HEK293 (cell line): Measurements from ENCODE around the gene ASCL3.

Experiments
- BCL11B ChIP-seq: fragments of 450-650 bp; formaldehyde crosslinking; IDR thresholded peaks from 2 replicates; pipeline ENCODE4 v1.5.1; 2016; ENCODE audit warnings: low read depth, missing biosample characterization, missing genetic modification characterization
- GLI2 ChIP-seq: fragments of 450-650 bp; formaldehyde crosslinking; IDR thresholded peaks from 2 replicates; pipeline ENCODE4; 2017; ENCODE audit warnings: missing biosample characterization, missing genetic modification characterization, low read depth, borderline replicate concordance
- HOXC10 ChIP-seq: sonication (generic); formaldehyde crosslinking; IDR thresholded peaks from 2 replicates; pipeline ENCODE4 v1.8.1; 2023; ENCODE audit warnings: mild to moderate bottlenecking, missing genetic modification reagents
- KLF1 ChIP-seq: fragments of 450-650 bp; formaldehyde crosslinking; IDR thresholded peaks from 2 replicates; pipeline ENCODE4 v1.5.1; 2016; ENCODE audit warnings: missing biosample characterization, missing genetic modification characterization
- KLF7 ChIP-seq: fragments of 450-650 bp; formaldehyde crosslinking; IDR thresholded peaks from 2 replicates; pipeline ENCODE4 v1.5.1; 2016; ENCODE audit warnings: missing biosample characterization, missing genetic modification characterization, borderline replicate concordance
- PATZ1 ChIP-seq: fragments of 450-650 bp; formaldehyde crosslinking; IDR thresholded peaks from 2 replicates; pipeline ENCODE4 v1.5.1; 2016; ENCODE audit warnings: missing biosample characterization, missing genetic modification characterization
- SP2 ChIP-seq: fragments of 450-650 bp; formaldehyde crosslinking; IDR thresholded peaks from 2 replicates; pipeline ENCODE4 v1.5.1; 2016; ENCODE audit warnings: missing biosample characterization, missing genetic modification characterization
- SP7 ChIP-seq: fragments of 450-650 bp; formaldehyde crosslinking; IDR thresholded peaks from 2 replicates; pipeline ENCODE4 v1.5.1; 2016; ENCODE audit warnings: missing biosample characterization, missing genetic modification characterization
- ZBTB20 ChIP-seq: fragments of 450-650 bp; formaldehyde crosslinking; IDR thresholded peaks from 2 replicates; pipeline ENCODE4 v1.5.1; 2016; ENCODE audit warnings: missing biosample characterization, missing genetic modification characterization
- ZBTB26 ChIP-seq: fragments of 450-650 bp; formaldehyde crosslinking; optimal IDR thresholded peaks from 2 replicates; pipeline ENCODE3; 2016; ENCODE audit warnings: missing biosample characterization, mild to moderate bottlenecking, missing genetic modification characterization
- ZBTB6 ChIP-seq: fragments of 450-650 bp; formaldehyde crosslinking; IDR thresholded peaks from 2 replicates; pipeline ENCODE4 v1.5.1; 2017; ENCODE audit warnings: missing biosample characterization, missing genetic modification characterization
- ZEB2 ChIP-seq: fragments of 450-650 bp; formaldehyde crosslinking; IDR thresholded peaks from 2 replicates; pipeline ENCODE4 v1.5.1; 2016; ENCODE audit warnings: missing biosample characterization, missing genetic modification characterization
- ZFHX2 ChIP-seq: fragments of 450-650 bp; formaldehyde crosslinking; conservative IDR thresholded peaks from 2 replicates; pipeline ENCODE4 v1.5.1; 2016; ENCODE audit warnings: missing biosample characterization, missing genetic modification characterization
- ZFP41 ChIP-seq: fragments of 450-650 bp; formaldehyde crosslinking; IDR thresholded peaks from 2 replicates; pipeline ENCODE4 v1.5.1; 2016; ENCODE audit warnings: missing biosample characterization, missing genetic modification characterization, borderline replicate concordance
- ZIC2 ChIP-seq: fragments of 450-650 bp; formaldehyde crosslinking; IDR thresholded peaks from 2 replicates; pipeline ENCODE4 v1.5.1; 2016; ENCODE audit warnings: missing biosample characterization, missing genetic modification characterization
- ZNF157 ChIP-seq: fragments of 450-650 bp; formaldehyde crosslinking; IDR thresholded peaks from 2 replicates; pipeline ENCODE4 v1.5.1; 2016; ENCODE audit warnings: missing biosample characterization, missing genetic modification characterization
- ZNF211 ChIP-seq: fragments of 450-650 bp; formaldehyde crosslinking; IDR thresholded peaks from 2 replicates; pipeline ENCODE4 v1.5.1; 2016; ENCODE audit warnings: low read depth, missing biosample characterization, missing genetic modification characterization
- ZNF223 ChIP-seq: fragments of 450-650 bp; formaldehyde crosslinking; IDR thresholded peaks from 2 replicates; pipeline ENCODE4 v1.5.1; 2016; ENCODE audit warnings: missing biosample characterization, missing genetic modification characterization
- ZNF302 ChIP-seq: fragments of 450-650 bp; formaldehyde crosslinking; IDR thresholded peaks from 2 replicates; pipeline ENCODE4 v1.5.1; 2016; ENCODE audit warnings: missing biosample characterization, missing genetic modification characterization, low read depth
- ZNF324 ChIP-seq: fragments of 450-650 bp; formaldehyde crosslinking; IDR thresholded peaks from 2 replicates; pipeline ENCODE4 v1.5.1; 2016; ENCODE audit warnings: missing biosample characterization, missing genetic modification characterization
- ZNF354C ChIP-seq: fragments of 450-650 bp; formaldehyde crosslinking; IDR thresholded peaks from 2 replicates; pipeline ENCODE4 v1.5.1; 2016; ENCODE audit warnings: missing biosample characterization, missing genetic modification characterization, low read depth, borderline replicate concordance
- ZNF404 ChIP-seq: fragments of 450-650 bp; formaldehyde crosslinking; IDR thresholded peaks from 2 replicates; pipeline ENCODE4 v1.5.1; 2017; ENCODE audit warnings: missing biosample characterization, missing genetic modification characterization
- ZNF449 ChIP-seq: fragments of 450-650 bp; formaldehyde crosslinking; IDR thresholded peaks from 2 replicates; pipeline ENCODE4 v1.5.1; 2017; ENCODE audit warnings: missing biosample characterization, mild to moderate bottlenecking, missing genetic modification characterization, moderate library complexity
- ZNF501 ChIP-seq: fragments of 450-650 bp; formaldehyde crosslinking; IDR thresholded peaks from 2 replicates; pipeline ENCODE4 v1.5.1; 2016; ENCODE audit warnings: missing biosample characterization, missing genetic modification characterization
- ZNF610 ChIP-seq: fragments of 450-650 bp; formaldehyde crosslinking; IDR thresholded peaks from 2 replicates; pipeline ENCODE4 v1.5.1; 2016; ENCODE audit warnings: missing biosample characterization, missing genetic modification characterization, borderline replicate concordance
- ZNF645 ChIP-seq: fragments of 450-650 bp; formaldehyde crosslinking; IDR thresholded peaks from 2 replicates; pipeline ENCODE4; 2016; ENCODE audit warnings: missing biosample characterization, missing genetic modification characterization
- ZNF792 ChIP-seq: fragments of 450-650 bp; formaldehyde crosslinking; IDR thresholded peaks from 2 replicates; pipeline ENCODE4 v1.5.1; 2016; ENCODE audit warnings: missing biosample characterization, missing genetic modification characterization
- ZSCAN5A ChIP-seq: fragments of 450-650 bp; formaldehyde crosslinking; IDR thresholded peaks from 2 replicates; pipeline ENCODE4 v1.5.1; 2016; ENCODE audit warnings: missing biosample characterization, missing genetic modification characterization

ASCL3 gene

GRCh38 chr11:8964324-8965320 is 21.8 kb upstream of the ASCL3 start, which contains the start of gene TMEM9B (continued):
- TF ChIP-seq GLI2 (tag by site-specific recombination) (no peak), ZNF354C (tag by site-specific recombination) (no peak), BCL11B (peak; percentile 65; the same call in 1 of the 2 replicates), ZNF223 (tag by site-specific recombination) (0 out of 2 replicates have a peak, but pooled peaks have one; percentile 7), ZNF501 (peak; percentile 58; the same call in 1 of the 2 replicates), ZNF792 (tag by site-specific recombination) (no peak), ZSCAN5A (tag by site-specific recombination) (no peak), ZNF324 (peak; percentile 54; the same call in 1 of the 2 replicates), ZIC2 (tag by site-specific recombination) (peak; percentile 56; the same call in 1 of the 2 replicates), KLF1 (tag by site-specific recombination) (peak; percentile 63), ZNF645 (tag by site-specific recombination) (no peak), ZBTB6 (tag by site-specific recombination) (peak; percentile 77), SP2 (tag by site-specific recombination) (peak; percentile 81), ZFP41 (tag by site-specific recombination) (no peak), ZNF404 (tag by site-specific recombination) (no peak), ZNF302 (tag by site-specific recombination) (no peak), ZNF610 (tag by site-specific recombination) (no peak), SP7 (tag by site-specific recombination) (peak; percentile 45), HOXC10 (CRISPR knock-in tag) (no peak), ZEB2 (peak; percentile 72), ZNF449 (tag by site-specific recombination) (0 out of 2 replicates have a peak, but pooled peaks have one; percentile 1), ZFHX2 (peak; percentile 85), ZBTB20 (peak; percentile 83), PATZ1 (tag by site-specific recombination) (peak; percentile 60), ZNF157 (no peak), ZNF211 (tag by site-specific recombination) (no peak), ZBTB26 (tag by site-specific recombination) (peak; percentile 69), KLF7 (tag by site-specific recombination) (no peak)
